B cell (primary cell): ENCODE measurements around the gene NT5C. TPM values are rescaled to one million over a fixed set of nuclear protein-coding genes. Genes with fewer than 3 reads are reported as not detected.
"Not testable (repeated sequence)": the region's sequence is repeated elsewhere in the genome, so short reads cannot be mapped to it uniquely, and the experiment has no call there.

ENCODE experiments used
- ATAC-seq: fragments of 200-7000 bp; cut with Tn5 transposase; one replicate; pipeline ENCODE4 v1.10.0; 2021; ENCODE audit warnings: low read depth, mild to moderate bottlenecking, moderate number of reproducible peaks, moderate library complexity
- CTCF ChIA-PET: fragments of 350-600 bp; sonication (Branson Sonifier 250); formaldehyde crosslinking; loops from one replicate; lab custom pipeline; 2021; ENCODE audit warnings: antibody characterized with exemption, inconsistent platforms; lab: Charles Lee
- POLR2A ChIA-PET: fragments of 350-600 bp; sonication (Branson Sonifier 250); formaldehyde crosslinking; loops from one replicate; lab custom pipeline; 2021; ENCODE audit warnings: antibody characterized with exemption; lab: Charles Lee
- DNase-seq: peaks from one replicate; pipeline ENCODE4 v3.0.0; 2013
- H2AFZ ChIP-seq: 2 replicates; pipeline ENCODE4 v1.6.1; 2012; ENCODE audit warnings: mild to moderate bottlenecking, low read depth, low read length; ENCODE audit not compliant: insufficient read depth, poor library complexity, severe bottlenecking
- H3K27ac ChIP-seq, 2 donors: 1 replicate in 1 of 2; 2 replicates in 1 of 2; pipeline ENCODE4 v1.5.1; 2012 to 2013; ENCODE audit warnings: low read length in 2 of 2, mild to moderate bottlenecking in 2 of 2, moderate library complexity in 1 of 2
- H3K27me3 ChIP-seq, 4 experiments: fragments of 200-600 bp in 1 of 4; sonication (generic) in 1 of 4; replicated peaks in 1 of 4; 1 replicate in 2 of 4; 2 replicates in 2 of 4; pipeline versions ENCODE4 v1.6.1 to v1.7.0; 2013 to 2016; ENCODE audit warnings: low read length in 3 of 4, mild to moderate bottlenecking in 2 of 4, mixed read lengths in 1 of 4, moderate library complexity in 1 of 4; ENCODE audit not compliant: insufficient read depth in 4 of 4, control insufficient read depth in 3 of 4; ENCODE audit errors: control extremely low read depth in 1 of 4
- H3K36me3 ChIP-seq, 2 experiments: replicated peaks in 1 of 2; 1 replicate in 1 of 2; 2 replicates in 1 of 2; pipeline versions ENCODE4 v1.6.1 to v1.7.1; 2013; ENCODE audit warnings: low read length in 1 of 2; ENCODE audit not compliant: insufficient read depth in 2 of 2, control insufficient read depth in 1 of 2; ENCODE audit errors: control extremely low read depth in 1 of 2, extremely low read depth in 1 of 2
- H3K4me1 ChIP-seq, 2 donors: fragments of 200-600 bp in 1 of 2; sonication (generic) in 1 of 2; 1 replicate in 1 of 2; 2 replicates in 1 of 2; pipeline versions ENCODE4 v1.5.1 to v1.6.1; 2013 to 2017; ENCODE audit warnings: low read length in 2 of 2; ENCODE audit not compliant: control insufficient read depth in 2 of 2, insufficient read depth in 2 of 2
- H3K4me2 ChIP-seq: replicated peaks from 2 replicates; pipeline ENCODE3; 2012; ENCODE audit warnings: mild to moderate bottlenecking, low read depth, low read length; ENCODE audit not compliant: poor library complexity, severe bottlenecking
- H3K4me3 ChIP-seq, 5 experiments: fragments of 200-600 bp in 1 of 5; sonication (generic) in 1 of 5; 1 replicate in 3 of 5; 2 replicates in 2 of 5; pipeline versions ENCODE4 v1.5.1 to v1.7.0; 2011 to 2016; ENCODE audit warnings: low read length in 4 of 5, mild to moderate bottlenecking in 4 of 5, low read depth in 2 of 5, control low read depth in 1 of 5, moderate library complexity in 1 of 5; ENCODE audit not compliant: insufficient read depth in 1 of 5; ENCODE audit errors: control extremely low read depth in 1 of 5, extremely low read depth in 1 of 5
- H3K79me2 ChIP-seq: fragments of 200-600 bp; sonication (generic); one replicate; pipeline ENCODE4 v1.6.0; 2016; ENCODE audit warnings: low read length; ENCODE audit not compliant: control insufficient read depth, insufficient read depth
- H3K9ac ChIP-seq: fragments of 200-600 bp; sonication (generic); 2 replicates; pipeline ENCODE4 v1.6.1; 2017; ENCODE audit warnings: mild to moderate bottlenecking, low read length, moderate library complexity
- H3K9me3 ChIP-seq, 3 donors: one replicate each; pipeline versions ENCODE4 v1.6.1 to v1.7.1; 2013; ENCODE audit warnings: low read length in 2 of 3; ENCODE audit not compliant: control insufficient read depth in 2 of 3, insufficient read depth in 1 of 3; ENCODE audit errors: control extremely low read depth in 1 of 3
- H4K20me1 ChIP-seq: 2 replicates; pipeline ENCODE4 v1.6.0; 2012; ENCODE audit warnings: mild to moderate bottlenecking, low read length; ENCODE audit not compliant: insufficient read depth, control insufficient read depth, poor library complexity, severe bottlenecking
- H3K27ac Mint-ChIP-seq: one replicate; pipeline ENCODE4 v1.8.0; 2021; ENCODE audit warnings: mixed read lengths
- H3K27me3 Mint-ChIP-seq: one replicate; pipeline ENCODE4 v1.8.0; 2021; ENCODE audit warnings: mixed read lengths
- H3K4me1 Mint-ChIP-seq: one replicate; pipeline ENCODE4 v1.8.0; 2021; ENCODE audit warnings: mixed read lengths
- H3K4me3 Mint-ChIP-seq: one replicate; pipeline ENCODE4 v1.8.0; 2021; ENCODE audit warnings: mixed read lengths
- H3K9me3 Mint-ChIP-seq: one replicate; pipeline ENCODE4 v1.8.0; 2022; ENCODE audit warnings: mixed read lengths; ENCODE audit not compliant: insufficient read depth
- EZH2 ChIP-seq: IDR thresholded peaks from 2 replicates; pipeline ENCODE4 v1.6.1; 2012; ENCODE audit warnings: borderline replicate concordance, low read depth, mild to moderate bottlenecking, moderate library complexity, low read length; ENCODE audit not compliant: insufficient read depth, poor library complexity, severe bottlenecking
- WGBS: methylation state at CpG from one replicate; pipeline ENCODE4 v1.1.5; 2013; ENCODE audit warnings: missing lambda C conversion rate; ENCODE audit not compliant: insufficient coverage; 5-methylcytosine and 5-hydroxymethylcytosine counted together
- intact Hi-C: fragments of 100-400 bp; cut with micrococcal nuclease; formaldehyde crosslinking; loops from one replicate; pipeline ENCODE4 v1.10.0; 2022
- polyA plus RNA-seq: library from polyadenylated mRNA; depleted of rRNA; stranded (reverse); fragments of >200 nt; gene quantifications from 2 replicates; pipeline ENCODE4 v1.2.3, GENCODE V29; 2012
- total RNA-seq, 2 donors: library from RNA; stranded (reverse); fragments of 120-200 nt in 1 of 2; gene quantifications; 1 replicate in 1 of 2; 2 replicates in 1 of 2; pipeline versions ENCODE4 v1.2.3 to v1.2.4, GENCODE V29; 2013 to 2022
- TF ChIP-seq, protein P1 (sequence below): fragments of 200-600 bp; IDR thresholded peaks from one replicate; pipeline ENCODE4 v1.8.0; 2022; ENCODE audit warnings: antibody characterized with exemption, mild to moderate bottlenecking

NT5C gene
- total and polyA plus RNA-seq, 2 donors (not counting 1 experiment from before 2014, with no cell fraction given) = 98.9 to 184 TPM

DNA sequence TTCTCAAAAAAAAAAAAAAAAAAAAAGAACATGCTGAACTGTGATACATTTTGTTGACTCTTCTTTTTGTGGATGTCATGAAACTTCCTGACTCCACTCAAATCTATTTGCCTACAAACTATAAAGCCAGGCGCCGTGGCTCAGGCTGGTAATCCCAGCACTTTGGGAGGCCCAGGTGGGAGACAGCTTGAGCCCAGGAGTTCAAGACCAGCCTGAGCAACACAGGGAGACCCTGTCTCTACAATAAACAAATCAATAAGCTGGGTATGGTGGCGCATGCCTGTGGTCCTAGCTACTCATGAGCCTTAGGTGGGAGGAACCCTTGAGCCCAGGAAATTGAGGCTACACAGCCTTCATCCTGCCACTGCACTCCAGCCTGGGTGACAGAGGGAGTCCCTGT lies 1.5 kb upstream of the NT5C start:
- Mint-ChIP-seq H3K9me3 (no peaks in the 10 kb centered on the region), H3K27ac (peak overlapping the region; percentile 32), H3K4me3 (no peak overlapping the region), H3K27me3 (no peaks in the 10 kb centered on the region), H3K4me1 (peaks cover 30% of the 10 kb centered on the region)
- no peak overlapping the region for H3K4me2 ChIP-seq
- H3K27me3 ChIP-seq = no peaks in the 10 kb centered on the region
- ChIA-PET POLR2A (interaction anchor here (2.2 to 3.5 kb wide), 2 partner anchors 17 to 50 kb away, joined by 7 to 49 read pairs; partner anchors contain the start of gene SUMO2), CTCF (interaction anchor here (0.6 to 13.4 kb wide), 10 partner anchors 12 to 323 kb away, joined by 3 to 262 read pairs (median 4); partner anchors contain the start of genes ARMC7, NUP85 and SUMO2)
- no peaks in the 10 kb centered on the region for H3K9me3 ChIP-seq
- H3K4me3 ChIP-seq = no peak overlapping the region
- H3K27ac ChIP-seq = no peak overlapping the region
- peaks cover 0 to 20% of the 10 kb centered on the region in 2 experiments for H3K36me3 ChIP-seq
- no peak for TF ChIP-seq EZH2
- TF ChIP-seq, protein P1, sequence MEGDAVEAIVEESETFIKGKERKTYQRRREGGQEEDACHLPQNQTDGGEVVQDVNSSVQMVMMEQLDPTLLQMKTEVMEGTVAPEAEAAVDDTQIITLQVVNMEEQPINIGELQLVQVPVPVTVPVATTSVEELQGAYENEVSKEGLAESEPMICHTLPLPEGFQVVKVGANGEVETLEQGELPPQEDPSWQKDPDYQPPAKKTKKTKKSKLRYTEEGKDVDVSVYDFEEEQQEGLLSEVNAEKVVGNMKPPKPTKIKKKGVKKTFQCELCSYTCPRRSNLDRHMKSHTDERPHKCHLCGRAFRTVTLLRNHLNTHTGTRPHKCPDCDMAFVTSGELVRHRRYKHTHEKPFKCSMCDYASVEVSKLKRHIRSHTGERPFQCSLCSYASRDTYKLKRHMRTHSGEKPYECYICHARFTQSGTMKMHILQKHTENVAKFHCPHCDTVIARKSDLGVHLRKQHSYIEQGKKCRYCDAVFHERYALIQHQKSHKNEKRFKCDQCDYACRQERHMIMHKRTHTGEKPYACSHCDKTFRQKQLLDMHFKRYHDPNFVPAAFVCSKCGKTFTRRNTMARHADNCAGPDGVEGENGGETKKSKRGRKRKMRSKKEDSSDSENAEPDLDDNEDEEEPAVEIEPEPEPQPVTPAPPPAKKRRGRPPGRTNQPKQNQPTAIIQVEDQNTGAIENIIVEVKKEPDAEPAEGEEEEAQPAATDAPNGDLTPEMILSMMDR = no peak
- H2AFZ ChIP-seq = no peak overlapping the region
- intact Hi-C loops = no loop called here
- peaks cover 23% of the 10 kb centered on the region for H4K20me1 ChIP-seq
- no peak overlapping the region for H3K9ac ChIP-seq
- DNase-seq = no peak
- H3K4me1 ChIP-seq = peaks cover 11 to 23% of the 10 kb centered on the region in 2 donors
- WGBS = no CpG with 5 or more reads among the region's 3 CpGs
- H3K79me2 ChIP-seq = no peaks in the 10 kb centered on the region
- ATAC-seq = no peak

DNA sequence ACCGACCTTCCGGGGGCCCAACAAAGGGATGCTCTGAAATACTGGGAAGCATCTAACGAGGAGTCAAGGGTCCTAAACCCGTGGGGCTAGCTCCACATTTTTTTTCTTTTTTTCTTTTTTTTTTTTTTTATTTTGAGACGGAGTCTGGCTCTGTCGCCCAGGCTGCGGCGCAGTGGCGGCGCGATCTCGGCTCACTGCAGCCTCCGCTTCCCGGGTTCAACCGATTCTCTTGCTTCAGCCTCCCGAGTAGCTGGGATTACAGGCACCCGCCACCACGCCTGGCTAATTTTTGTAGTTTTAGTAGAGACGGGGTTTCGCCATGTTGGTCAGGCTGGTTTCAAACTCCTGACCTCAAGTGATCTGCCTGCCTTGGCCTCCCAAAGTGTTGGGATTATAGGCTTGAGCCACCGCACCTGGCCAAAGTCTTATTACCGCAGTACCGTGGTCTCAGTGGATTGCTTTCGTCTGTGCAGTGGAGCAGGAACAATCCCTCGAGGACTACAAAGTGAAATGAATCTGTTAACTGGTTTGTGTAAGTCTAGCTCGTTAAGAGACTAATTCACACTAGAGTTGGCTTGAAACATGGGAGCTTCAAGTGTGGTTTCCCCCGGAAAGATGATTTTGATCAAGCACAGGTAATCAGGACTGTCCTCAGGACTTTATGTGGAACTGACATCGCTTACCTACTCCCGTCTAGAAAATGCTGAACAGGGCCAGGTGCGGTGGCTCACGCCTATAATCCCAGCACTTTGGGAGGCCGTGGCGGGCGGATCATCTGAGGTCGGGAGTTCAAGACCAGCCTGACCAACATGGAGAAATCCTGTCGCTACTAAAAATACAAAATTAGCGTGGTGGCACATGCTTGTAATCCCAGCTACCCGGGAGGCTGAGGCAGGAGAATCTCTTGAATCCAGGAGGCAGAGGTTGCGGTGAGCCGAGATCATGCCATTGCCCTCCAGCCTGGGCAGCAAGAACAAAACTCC lies 767 bp upstream of the NT5C start:
- Histone ChIP-seq H3K9ac (peak overlapping the region; percentile 88), H2AFZ (peak overlapping the region; percentile 92), H4K20me1 (peaks cover 23% of the 10 kb centered on the region), H3K27ac (peak overlapping the region; percentile 64 to 85), H3K4me2 (peak overlapping the region; percentile 86), H3K4me3 (peak overlapping the region; percentile 40 to 95 (median 87)), H3K36me3 (peaks cover 0 to 20% of the 10 kb centered on the region in 2 experiments), H3K4me1 (peaks cover 11 to 23% of the 10 kb centered on the region in 2 donors)
- 71% methylated on average over 33 of the region's 40 CpGs for WGBS
- intact Hi-C loops, H3K9me3 Mint-ChIP-seq, H3K27me3 Mint-ChIP-seq, H3K27me3 ChIP-seq, H3K9me3 ChIP-seq, DNase-seq, ATAC-seq, H3K79me2 ChIP-seq: not testable (repeated sequence)
- POLR2A ChIA-PET = interaction anchor here (0.7 to 3.5 kb wide), 9 partner anchors 9 to 282 kb away, joined by 3 to 49 read pairs (median 6); partner anchors contain the start of genes ARMC7, MRPL58 and SUMO2
- peak overlapping the region; percentile 96 for H3K27ac Mint-ChIP-seq
- H3K4me1 Mint-ChIP-seq = peaks cover 33% of the 10 kb centered on the region
- CTCF ChIA-PET = interaction anchor here (0.6 to 13.4 kb wide), 16 partner anchors 11 to 323 kb away, joined by 3 to 262 read pairs (median 5); partner anchors contain the start of genes ARMC7, HID1, JPT1 and NUP85
- H3K4me3 Mint-ChIP-seq = peak overlapping the region; percentile 90
